Body of pancreas (tissue), 4 donors: ENCODE results near the gene PSG7.
A peak's percentile ranks its signal among the peaks of the same experiment; 100 is the strongest.
"Not testable (repeated sequence)": the region's sequence is repeated elsewhere in the genome, so short reads cannot be mapped to it uniquely, and the experiment has no call there.

Experiments
- CTCF ChIP-seq, 7 experiments: fragments of 450-650 bp in 4 of 7; fragments of 200-600 bp in 3 of 7; sonication (generic) in 3 of 7; IDR thresholded peaks; one replicate each; pipeline ENCODE4 v1.5.1; 2016 to 2019; ENCODE audit warnings: antibody characterized with exemption in 7 of 7
- POLR2A ChIP-seq, 3 donors: fragments of 450-650 bp; IDR thresholded peaks; one replicate each; pipeline ENCODE4 v1.6.1; 2016; ENCODE audit warnings: antibody characterized with exemption in 3 of 3, mild to moderate bottlenecking in 2 of 3

GRCh38 chr19:42881279-42881678 lies 55.7 kb downstream of the PSG7 start:
- peak in 2 of 7 experiments; percentile 9 to 27 for TF ChIP-seq CTCF (IDR thresholded peaks at IDR 0.05)
- TF ChIP-seq POLR2A (IDR thresholded peaks at IDR 0.05) = not testable (repeated sequence)
